GM12865 (cell line): ENCODE results near the gene RBM19.

Experiments used
- DNase-seq: peaks from one replicate; pipeline ENCODE4 v3.0.0; 2010; ENCODE audit warnings: low read depth
- H3K4me3 ChIP-seq: 2 replicates; pipeline ENCODE4 v1.5.1; 2011; ENCODE audit warnings: mild to moderate bottlenecking, low read depth, low read length, control low read depth
- TF ChIP-seq, protein P1 (sequence below): IDR thresholded peaks from 2 replicates; pipeline ENCODE4 v1.5.1; 2011; ENCODE audit warnings: low read length, control low read depth, low read depth, inconsistent platforms; ENCODE audit not compliant: insufficient read depth; ENCODE audit errors: missing control alignments

The RBM19 gene

DNA sequence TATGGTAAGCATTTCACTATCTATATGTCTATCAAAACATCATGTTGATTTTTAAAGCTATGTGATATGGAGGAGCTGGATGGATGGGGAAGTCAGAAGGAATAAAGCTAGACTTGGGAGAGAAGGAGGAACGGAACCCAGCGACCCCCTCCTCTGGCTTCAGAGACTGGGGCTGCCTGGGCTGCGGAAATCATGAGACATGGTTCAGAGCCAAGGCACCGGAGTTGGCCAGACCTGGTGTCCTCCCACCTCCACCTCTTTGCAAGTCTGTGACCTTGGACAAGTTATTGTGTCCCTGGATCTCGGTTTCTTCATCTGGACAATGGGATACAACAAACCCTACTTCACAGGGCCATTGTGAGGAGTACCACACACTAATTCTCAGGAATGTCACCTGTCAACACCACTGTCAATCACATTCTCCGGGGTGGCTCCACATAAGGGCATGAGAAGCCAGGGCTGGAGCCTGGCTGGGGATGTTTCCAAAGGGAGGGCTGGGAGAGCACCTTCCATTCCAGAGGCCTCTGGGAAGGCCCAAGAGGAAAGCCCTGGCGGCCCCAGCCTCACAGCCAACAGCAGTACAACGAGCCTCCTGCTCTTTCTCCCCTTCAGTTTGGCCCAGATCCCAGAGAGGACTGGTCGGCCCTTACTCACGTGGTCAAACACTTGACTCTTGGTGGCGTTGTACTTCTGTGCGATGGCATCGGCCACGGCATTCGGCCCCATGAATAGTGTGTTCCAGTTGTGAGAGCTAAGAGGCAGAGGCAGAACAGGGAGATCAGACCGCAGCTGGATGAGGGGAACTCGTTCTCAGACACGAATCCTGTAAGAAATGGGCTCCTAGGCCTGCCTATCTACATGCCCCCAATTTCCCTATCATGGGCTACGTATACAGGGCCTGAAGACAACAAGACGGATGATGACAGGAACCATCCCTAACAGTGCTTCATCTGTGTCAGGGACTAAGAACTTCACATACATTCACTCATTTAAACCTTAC lies 20.7 kb downstream of the RBM19 start:
- TF ChIP-seq, protein P1, sequence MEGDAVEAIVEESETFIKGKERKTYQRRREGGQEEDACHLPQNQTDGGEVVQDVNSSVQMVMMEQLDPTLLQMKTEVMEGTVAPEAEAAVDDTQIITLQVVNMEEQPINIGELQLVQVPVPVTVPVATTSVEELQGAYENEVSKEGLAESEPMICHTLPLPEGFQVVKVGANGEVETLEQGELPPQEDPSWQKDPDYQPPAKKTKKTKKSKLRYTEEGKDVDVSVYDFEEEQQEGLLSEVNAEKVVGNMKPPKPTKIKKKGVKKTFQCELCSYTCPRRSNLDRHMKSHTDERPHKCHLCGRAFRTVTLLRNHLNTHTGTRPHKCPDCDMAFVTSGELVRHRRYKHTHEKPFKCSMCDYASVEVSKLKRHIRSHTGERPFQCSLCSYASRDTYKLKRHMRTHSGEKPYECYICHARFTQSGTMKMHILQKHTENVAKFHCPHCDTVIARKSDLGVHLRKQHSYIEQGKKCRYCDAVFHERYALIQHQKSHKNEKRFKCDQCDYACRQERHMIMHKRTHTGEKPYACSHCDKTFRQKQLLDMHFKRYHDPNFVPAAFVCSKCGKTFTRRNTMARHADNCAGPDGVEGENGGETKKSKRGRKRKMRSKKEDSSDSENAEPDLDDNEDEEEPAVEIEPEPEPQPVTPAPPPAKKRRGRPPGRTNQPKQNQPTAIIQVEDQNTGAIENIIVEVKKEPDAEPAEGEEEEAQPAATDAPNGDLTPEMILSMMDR: no peak
- H3K4me3 ChIP-seq: no peak overlapping the region
- DNase-seq: no peak

DNA sequence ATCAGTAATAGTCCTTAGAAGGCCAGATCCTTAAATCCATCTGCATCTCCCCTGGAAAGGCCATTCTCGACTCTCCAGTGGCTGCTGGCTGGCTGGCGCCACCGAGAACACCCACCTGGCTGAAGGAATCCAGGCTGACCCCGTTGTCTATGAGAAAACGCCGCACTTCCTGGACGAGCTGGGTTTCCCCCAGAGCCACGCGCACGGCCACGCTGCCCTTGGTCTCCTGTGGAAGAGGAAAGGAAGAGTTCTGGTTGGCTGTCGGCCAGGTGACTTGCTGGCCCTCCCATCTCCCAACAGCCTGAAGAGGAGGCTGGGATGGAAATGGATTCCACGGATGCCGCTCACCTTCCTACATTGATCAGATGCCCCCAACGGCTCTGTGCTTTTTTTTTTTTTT lies 23.9 kb downstream of the RBM19 start:
- TF ChIP-seq, protein P1: no peak
- no peak overlapping the region for H3K4me3 ChIP-seq
- no peak for DNase-seq

DNA sequence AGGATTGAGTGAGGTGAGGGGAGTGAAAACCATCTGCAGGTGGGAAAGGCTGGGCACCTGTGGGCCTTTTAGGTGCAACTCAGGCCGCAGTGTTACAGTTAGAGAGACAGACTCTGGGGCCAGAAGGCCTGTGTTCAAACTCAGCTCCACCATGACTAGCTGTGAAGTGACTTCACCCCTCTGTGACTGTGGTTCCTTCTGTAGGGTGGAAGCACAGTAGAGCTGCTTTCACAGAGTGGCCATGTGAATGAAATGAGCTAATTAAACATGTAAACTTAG lies 25.0 kb downstream of the RBM19 start:
- H3K4me3 ChIP-seq: no peak overlapping the region
- no peak for DNase-seq
- TF ChIP-seq, protein P1: no peak

DNA sequence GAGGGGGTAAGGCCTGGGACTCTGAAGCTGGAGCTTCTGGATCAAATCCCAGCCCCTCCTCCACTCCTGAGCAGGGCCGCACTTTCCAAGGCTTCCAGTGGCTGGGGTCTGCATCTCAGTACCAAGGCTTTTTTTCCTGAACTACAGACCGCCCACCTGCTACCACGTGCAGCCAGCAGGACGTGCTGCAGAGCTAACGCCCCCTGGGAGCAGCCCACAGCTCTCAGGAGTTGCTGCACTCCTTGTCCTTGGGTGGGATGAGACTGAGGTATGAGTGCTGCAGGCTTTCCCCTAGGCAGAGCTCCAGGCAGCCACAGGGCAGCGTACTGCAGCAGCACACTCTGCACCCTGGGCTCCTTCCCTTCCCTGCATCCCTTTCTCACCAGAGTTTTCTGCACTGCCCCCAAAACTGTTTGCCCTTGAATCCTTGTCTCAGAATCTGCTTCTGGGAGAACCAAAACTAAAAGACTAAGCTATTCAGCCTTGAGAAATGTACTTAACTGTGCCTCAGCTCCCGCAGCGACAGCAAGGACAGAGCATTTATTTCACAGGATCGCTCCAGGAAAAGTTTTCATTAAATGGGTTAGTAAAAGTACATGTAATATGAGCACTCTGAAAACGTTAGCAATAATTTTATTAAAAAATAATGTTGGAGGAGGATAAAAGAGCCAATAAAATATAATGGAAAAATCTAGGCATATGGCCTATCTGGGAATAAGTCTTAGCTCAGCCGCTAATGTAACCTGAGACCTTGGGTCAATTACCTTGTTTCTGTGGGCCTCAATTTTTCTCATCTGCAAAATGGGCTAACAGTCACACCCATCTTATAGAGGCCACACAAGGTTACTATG lies 25.5 kb downstream of the RBM19 start:
- no peak for DNase-seq
- H3K4me3 ChIP-seq: no peak overlapping the region
- TF ChIP-seq, protein P1: no peak

DNA sequence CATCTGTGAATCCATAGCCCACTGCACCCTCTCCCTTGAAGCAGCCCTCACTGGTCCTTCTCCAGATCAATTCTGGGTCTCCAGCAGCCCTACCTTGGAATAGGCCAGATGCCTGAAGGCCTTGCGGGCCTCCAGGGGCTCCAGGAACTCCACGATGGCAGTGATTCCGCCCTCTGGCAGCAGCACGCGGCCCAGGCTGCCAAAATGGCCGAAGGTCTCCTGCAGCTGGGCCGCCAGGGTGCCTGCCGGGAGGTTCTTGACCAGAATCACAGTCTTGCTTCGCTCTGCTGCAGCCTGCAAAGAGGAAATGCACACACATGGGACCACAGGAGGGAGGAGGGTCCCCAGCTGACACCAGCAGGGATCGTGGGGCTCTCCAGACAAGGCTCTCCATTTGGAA lies 26.3 kb downstream of the RBM19 start:
- TF ChIP-seq, protein P1: no peak

DNA sequence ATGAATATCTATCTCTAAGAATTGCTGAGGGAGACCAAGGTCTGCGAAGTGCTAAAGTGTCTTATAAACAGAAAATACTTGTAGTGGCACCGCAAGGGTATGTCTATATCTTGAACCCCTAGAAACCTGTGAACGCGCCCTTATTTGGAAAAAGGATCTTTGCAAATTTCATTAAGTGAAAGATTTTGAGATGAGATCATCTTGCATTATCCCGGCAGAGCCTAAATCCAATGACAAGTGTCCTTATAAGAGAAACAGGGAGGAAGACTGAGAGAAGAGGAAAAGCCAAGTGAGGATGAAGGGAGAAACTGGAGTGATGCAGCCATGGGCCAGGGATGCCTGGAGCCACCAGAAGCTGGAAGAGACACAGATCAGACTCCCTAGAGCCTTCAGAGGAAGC lies 27.7 kb downstream of the RBM19 start:
- TF ChIP-seq, protein P1: no peak
- DNase-seq: no peak
- H3K4me3 ChIP-seq: no peak overlapping the region

More for the DNA sequence above, 26.3 kb downstream of the RBM19 start:
- no peak overlapping the region for H3K4me3 ChIP-seq
- DNase-seq: no peak
